Esophagus mucosa (tissue), 1 donor: ENCODE data around the gene ARHGEF7. TPM values are rescaled to one million over a fixed set of nuclear protein-coding genes. Genes with fewer than 3 reads are reported as not detected.
"Not testable (repeated sequence)": the region's sequence is repeated elsewhere in the genome, so short reads cannot be mapped to it uniquely, and the experiment has no call there.

Experiments
- ATAC-seq: fragments of 200-7000 bp; cut with Tn5 transposase; one replicate; pipeline ENCODE4 v1.9.1; 2020
- total RNA-seq: library from RNA; stranded (reverse); gene quantifications from one replicate; pipeline ENCODE4 v1.2.4, GENCODE V29; 2023
- donor health status: DM: yes; HTN: yes; CAD: no.

The ARHGEF7 gene
- 25.6 TPM for total RNA-seq

- ATAC-seq: no peak
These were observed at the start of gene ARHGEF7 for GRCh38 chr13:111115061-111115964. ARHGEF7 (plus strand) TSS chr13:111115310; CDS start chr13:111115527, 217 bp downstream.

- ATAC-seq: no peak
These were observed 49.4 kb upstream of the ARHGEF7 start for GRCh38 chr13:111065698-111066097.

GRCh38 chr13:111066544-111066943 is 48.6 kb upstream of the ARHGEF7 start:
- ATAC-seq: no peak

- ATAC-seq: no peak
These were observed 47.1 kb upstream of the ARHGEF7 start for GRCh38 chr13:111068009-111068350.

- not testable (repeated sequence) for ATAC-seq
These were observed 44.0 kb upstream of the ARHGEF7 start for GRCh38 chr13:111071120-111071519.

GRCh38 chr13:111071526-111071925 is 43.6 kb upstream of the ARHGEF7 start:
- not testable (repeated sequence) for ATAC-seq

GRCh38 chr13:111074826-111075225 is 40.3 kb upstream of the ARHGEF7 start:
- no peak for ATAC-seq

GRCh38 chr13:111076155-111077013 is 38.7 kb upstream of the ARHGEF7 start:
- ATAC-seq: no peak

- ATAC-seq: no peak
These were observed 35.7 kb upstream of the ARHGEF7 start for GRCh38 chr13:111079375-111079774.

GRCh38 chr13:111080642-111081041 is 34.5 kb upstream of the ARHGEF7 start:
- ATAC-seq: no peak

- no peak for ATAC-seq
These were observed 32.9 kb upstream of the ARHGEF7 start for GRCh38 chr13:111082240-111082639.

- not testable (repeated sequence) for ATAC-seq
These were observed 32.3 kb upstream of the ARHGEF7 start for GRCh38 chr13:111082769-111083168.

- ATAC-seq: not testable (repeated sequence)
These were observed 31.4 kb upstream of the ARHGEF7 start for GRCh38 chr13:111083693-111084092.

GRCh38 chr13:111090169-111090568 is 24.9 kb upstream of the ARHGEF7 start:
- ATAC-seq: no peak

GRCh38 chr13:111092685-111093084 is 22.4 kb upstream of the ARHGEF7 start:
- no peak for ATAC-seq

- no peak for ATAC-seq
These were observed 22.0 kb upstream of the ARHGEF7 start for GRCh38 chr13:111093136-111093535.

- ATAC-seq: no peak
These were observed 21.5 kb upstream of the ARHGEF7 start for GRCh38 chr13:111093634-111094033.

GRCh38 chr13:111095031-111095840 is 19.9 kb upstream of the ARHGEF7 start:
- peak; percentile 85 for ATAC-seq

- ATAC-seq: no peak
These were observed 19.1 kb upstream of the ARHGEF7 start for GRCh38 chr13:111095911-111096501.

- ATAC-seq: no peak
These were observed 15.8 kb upstream of the ARHGEF7 start for GRCh38 chr13:111099290-111099689.

GRCh38 chr13:111110054-111110453 is 5.1 kb upstream of the ARHGEF7 start:
- ATAC-seq: no peak

GRCh38 chr13:111111376-111111937 is 3.7 kb upstream of the ARHGEF7 start:
- no peak for ATAC-seq
